ENCODE measurements around the gene SLC18A3. TPM values are rescaled to one million over a fixed set of nuclear protein-coding genes. Genes with fewer than 3 reads are reported as not detected.

The SLC18A3 gene
- total RNA-seq, 1 donor from 2014 or later = not detected

GRCh38 chr10:49617121-49618020, 7.3 kb downstream of the SLC18A3 start:
- H3K36me3 ChIP-seq (ENCODE audit: control insufficient read depth, insufficient read depth, low read length) = no peaks in the 10 kb centered on the region
- H3K4me3 ChIP-seq (ENCODE audit: low read depth, low read length) = no peak overlapping the region
- TF ChIP-seq, protein P1, sequence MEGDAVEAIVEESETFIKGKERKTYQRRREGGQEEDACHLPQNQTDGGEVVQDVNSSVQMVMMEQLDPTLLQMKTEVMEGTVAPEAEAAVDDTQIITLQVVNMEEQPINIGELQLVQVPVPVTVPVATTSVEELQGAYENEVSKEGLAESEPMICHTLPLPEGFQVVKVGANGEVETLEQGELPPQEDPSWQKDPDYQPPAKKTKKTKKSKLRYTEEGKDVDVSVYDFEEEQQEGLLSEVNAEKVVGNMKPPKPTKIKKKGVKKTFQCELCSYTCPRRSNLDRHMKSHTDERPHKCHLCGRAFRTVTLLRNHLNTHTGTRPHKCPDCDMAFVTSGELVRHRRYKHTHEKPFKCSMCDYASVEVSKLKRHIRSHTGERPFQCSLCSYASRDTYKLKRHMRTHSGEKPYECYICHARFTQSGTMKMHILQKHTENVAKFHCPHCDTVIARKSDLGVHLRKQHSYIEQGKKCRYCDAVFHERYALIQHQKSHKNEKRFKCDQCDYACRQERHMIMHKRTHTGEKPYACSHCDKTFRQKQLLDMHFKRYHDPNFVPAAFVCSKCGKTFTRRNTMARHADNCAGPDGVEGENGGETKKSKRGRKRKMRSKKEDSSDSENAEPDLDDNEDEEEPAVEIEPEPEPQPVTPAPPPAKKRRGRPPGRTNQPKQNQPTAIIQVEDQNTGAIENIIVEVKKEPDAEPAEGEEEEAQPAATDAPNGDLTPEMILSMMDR (IDR thresholded peaks at IDR 0.05; ENCODE audit: insufficient read depth, low read length, poor library complexity, severe bottlenecking) = no peak
- no peak for DNase-seq (ENCODE audit: low read depth)
- H3K27me3 ChIP-seq (ENCODE audit: control insufficient read depth, insufficient read depth, low read length) = peaks cover 60% of the 10 kb centered on the region

GRCh38 chr10:49618821-49619220, 8.7 kb downstream of the SLC18A3 start:
- Histone ChIP-seq H3K36me3 (ENCODE audit: control insufficient read depth, insufficient read depth, low read length) (no peaks in the 10 kb centered on the region), H3K27me3 (ENCODE audit: control insufficient read depth, insufficient read depth, low read length) (peaks cover 49% of the 10 kb centered on the region), H3K4me3 (ENCODE audit: low read depth, low read length) (no peak overlapping the region)
- DNase-seq (ENCODE audit: low read depth) = no peak
- TF ChIP-seq, protein P1 (IDR thresholded peaks at IDR 0.05; ENCODE audit: insufficient read depth, low read length, poor library complexity, severe bottlenecking) = no peak

- TF ChIP-seq, protein P1 (IDR thresholded peaks at IDR 0.05; ENCODE audit: insufficient read depth, low read length, poor library complexity, severe bottlenecking) = no peak
- no peak for DNase-seq (ENCODE audit: low read depth)
- Histone ChIP-seq H3K4me3 (ENCODE audit: low read depth, low read length) (no peak overlapping the region), H3K36me3 (ENCODE audit: control insufficient read depth, insufficient read depth, low read length) (no peaks in the 10 kb centered on the region), H3K27me3 (ENCODE audit: control insufficient read depth, insufficient read depth, low read length) (peaks cover 42% of the 10 kb centered on the region)
Measured at GRCh38 chr10:49619613-49620012, 9.5 kb downstream of the SLC18A3 start.

GRCh38 chr10:49620286-49620810, 10.2 kb downstream of the SLC18A3 start:
- TF ChIP-seq, protein P1 (IDR thresholded peaks at IDR 0.05; ENCODE audit: insufficient read depth, low read length, poor library complexity, severe bottlenecking) = no peak
- Histone ChIP-seq H3K27me3 (ENCODE audit: control insufficient read depth, insufficient read depth, low read length) (peaks cover 35% of the 10 kb centered on the region), H3K36me3 (ENCODE audit: control insufficient read depth, insufficient read depth, low read length) (no peaks in the 10 kb centered on the region), H3K4me3 (ENCODE audit: low read depth, low read length) (no peak overlapping the region)
- DNase-seq (ENCODE audit: low read depth) = no peak

GRCh38 chr10:49620841-49621378, 10.8 kb downstream of the SLC18A3 start:
- H3K27me3 ChIP-seq (ENCODE audit: control insufficient read depth, insufficient read depth, low read length) = peaks cover 29% of the 10 kb centered on the region
- H3K4me3 ChIP-seq (ENCODE audit: low read depth, low read length) = no peak overlapping the region
- no peak for DNase-seq (ENCODE audit: low read depth)
- TF ChIP-seq, protein P1 (IDR thresholded peaks at IDR 0.05; ENCODE audit: insufficient read depth, low read length, poor library complexity, severe bottlenecking) = no peak
- H3K36me3 ChIP-seq (ENCODE audit: control insufficient read depth, insufficient read depth, low read length) = no peaks in the 10 kb centered on the region
